C4-2B (cell line): Measurements from ENCODE around the gene LILRB3.

Source experiments
- ZFX ChIP-seq: fragments of 450-650 bp; IDR thresholded peaks from 2 replicates; pipeline ENCODE4 v1.6.1; 2017
- TF ChIP-seq, protein P1 (sequence below): fragments of 450-650 bp; conservative IDR thresholded peaks from 2 replicates; pipeline ENCODE4 v1.5.1; 2017; ENCODE audit warnings: mild to moderate bottlenecking

DNA sequence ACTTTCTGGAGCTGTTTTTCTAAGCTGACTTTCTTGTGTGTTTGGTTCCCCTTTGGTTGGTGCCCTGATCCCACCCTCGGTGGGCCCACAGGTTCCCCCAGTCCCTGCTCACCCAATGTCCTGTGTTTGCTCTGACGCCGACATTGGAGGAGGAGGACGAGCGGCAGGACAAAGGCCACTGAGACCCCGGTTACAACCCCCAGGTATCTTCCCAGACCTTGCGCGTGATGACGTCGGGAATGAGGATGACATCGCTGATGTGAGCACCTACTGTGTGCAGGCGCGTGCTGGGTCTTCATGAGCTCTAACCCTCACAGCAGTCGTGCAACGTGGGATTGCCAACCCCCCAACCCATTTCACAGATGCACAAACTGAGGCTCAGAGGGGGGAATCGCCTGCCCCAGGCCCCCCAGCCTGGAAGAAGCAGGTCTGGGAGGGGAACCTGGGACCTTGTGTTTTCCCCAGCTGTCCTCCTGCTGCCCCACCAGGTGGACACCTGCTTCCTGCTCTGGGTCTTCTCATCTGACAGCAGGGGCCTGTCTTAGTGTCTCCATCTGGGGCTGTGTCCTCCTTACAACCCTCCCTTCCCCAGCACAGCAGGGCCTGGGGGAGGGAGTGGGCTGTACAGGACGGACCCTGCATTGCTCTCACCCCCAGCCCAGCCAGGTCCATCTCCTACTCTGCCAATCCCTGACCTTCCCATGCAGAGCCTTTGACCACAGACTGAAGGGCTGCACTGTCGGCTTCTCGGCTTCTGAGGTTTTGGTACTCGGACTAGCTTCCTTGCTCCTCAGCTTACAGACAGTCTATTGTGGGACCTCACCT is 24.5 kb upstream of the LILRB3 start:
- TF ChIP-seq, protein P1, sequence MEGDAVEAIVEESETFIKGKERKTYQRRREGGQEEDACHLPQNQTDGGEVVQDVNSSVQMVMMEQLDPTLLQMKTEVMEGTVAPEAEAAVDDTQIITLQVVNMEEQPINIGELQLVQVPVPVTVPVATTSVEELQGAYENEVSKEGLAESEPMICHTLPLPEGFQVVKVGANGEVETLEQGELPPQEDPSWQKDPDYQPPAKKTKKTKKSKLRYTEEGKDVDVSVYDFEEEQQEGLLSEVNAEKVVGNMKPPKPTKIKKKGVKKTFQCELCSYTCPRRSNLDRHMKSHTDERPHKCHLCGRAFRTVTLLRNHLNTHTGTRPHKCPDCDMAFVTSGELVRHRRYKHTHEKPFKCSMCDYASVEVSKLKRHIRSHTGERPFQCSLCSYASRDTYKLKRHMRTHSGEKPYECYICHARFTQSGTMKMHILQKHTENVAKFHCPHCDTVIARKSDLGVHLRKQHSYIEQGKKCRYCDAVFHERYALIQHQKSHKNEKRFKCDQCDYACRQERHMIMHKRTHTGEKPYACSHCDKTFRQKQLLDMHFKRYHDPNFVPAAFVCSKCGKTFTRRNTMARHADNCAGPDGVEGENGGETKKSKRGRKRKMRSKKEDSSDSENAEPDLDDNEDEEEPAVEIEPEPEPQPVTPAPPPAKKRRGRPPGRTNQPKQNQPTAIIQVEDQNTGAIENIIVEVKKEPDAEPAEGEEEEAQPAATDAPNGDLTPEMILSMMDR: no peak
- TF ChIP-seq ZFX: no peak
